GM21367 (cell line): ENCODE measurements around the gene SLC22A9.
"Not testable (repeated sequence)": the region's sequence is repeated elsewhere in the genome, so short reads cannot be mapped to it uniquely, and the experiment has no call there.

Experiments
- ATAC-seq: cut with Tn5 transposase; IDR thresholded peaks from one replicate; pipeline ENCODE4 v1.9.1; 2021; ENCODE audit not compliant: unreplicated experiment

Gene SLC22A9

GRCh38 chr11:63369165-63369970, at the start of gene SLC22A9:
SLC22A9 (plus strand) TSS chr11:63369785; CDS start chr11:63370057, 272 bp downstream.
- no peak for ATAC-seq

GRCh38 chr11:63321723-63322122, 47.9 kb upstream of the SLC22A9 start:
- no peak for ATAC-seq

GRCh38 chr11:63335089-63335488, 34.5 kb upstream of the SLC22A9 start:
- ATAC-seq: not testable (repeated sequence)

- no peak for ATAC-seq
Observed at GRCh38 chr11:63337070-63337469, 32.5 kb upstream of the SLC22A9 start.

- ATAC-seq: no peak
Observed at GRCh38 chr11:63343130-63343529, 26.5 kb upstream of the SLC22A9 start.

GRCh38 chr11:63352144-63352543, 17.4 kb upstream of the SLC22A9 start:
- ATAC-seq: no peak

GRCh38 chr11:63362196-63362793, 7.3 kb upstream of the SLC22A9 start:
- no peak for ATAC-seq

- ATAC-seq: no peak
Observed at GRCh38 chr11:63369971-63370588, 495 bp downstream of the SLC22A9 start.

GRCh38 chr11:63371396-63371795, 1.8 kb downstream of the SLC22A9 start:
- no peak for ATAC-seq

- ATAC-seq: no peak
Observed at GRCh38 chr11:63375434-63375833, 5.8 kb downstream of the SLC22A9 start.

- ATAC-seq: no peak
Observed at GRCh38 chr11:63380130-63380529, 10.5 kb downstream of the SLC22A9 start.

GRCh38 chr11:63395697-63396096, 26.1 kb downstream of the SLC22A9 start:
- no peak for ATAC-seq

- no peak for ATAC-seq
Observed at GRCh38 chr11:63404161-63404935, 34.8 kb downstream of the SLC22A9 start.

GRCh38 chr11:63405114-63405513, 35.5 kb downstream of the SLC22A9 start:
- no peak for ATAC-seq

- no peak for ATAC-seq
Observed at GRCh38 chr11:63406458-63406857, 36.9 kb downstream of the SLC22A9 start.

- ATAC-seq: no peak
Observed at GRCh38 chr11:63417174-63417852, 47.7 kb downstream of the SLC22A9 start.

GRCh38 chr11:63427971-63428508, 58.5 kb downstream of the SLC22A9 start:
- no peak for ATAC-seq

GRCh38 chr11:63430731-63431130, 61.1 kb downstream of the SLC22A9 start:
- ATAC-seq: not testable (repeated sequence)

- not testable (repeated sequence) for ATAC-seq
Observed at GRCh38 chr11:63435351-63435750, 65.8 kb downstream of the SLC22A9 start.

GRCh38 chr11:63435831-63436230, 66.2 kb downstream of the SLC22A9 start:
- ATAC-seq: not testable (repeated sequence)
